Upper lobe of right lung (tissue), 1 donor: ENCODE results near the gene CTNNBL1. TPM values are rescaled to one million over a fixed set of nuclear protein-coding genes. Genes with fewer than 3 reads are reported as not detected.
A peak's percentile ranks its signal among the peaks of the same experiment; 100 is the strongest.

Experiments used
- ATAC-seq: fragments of 200-7000 bp; cut with Tn5 transposase; one replicate; pipeline ENCODE4 v1.9.1; 2020; ENCODE audit warnings: mild to moderate bottlenecking, moderate library complexity
- DNase-seq: peaks from one replicate; pipeline ENCODE4 v3.0.0-alpha.2; 2020
- H3K27ac ChIP-seq: fragments of 200-600 bp; one replicate; pipeline ENCODE4 v1.8.0; 2022
- H3K27me3 ChIP-seq: fragments of 200-600 bp; one replicate; pipeline ENCODE4 v1.8.0; 2022; ENCODE audit warnings: mild to moderate bottlenecking
- H3K36me3 ChIP-seq: fragments of 200-600 bp; one replicate; pipeline ENCODE4 v1.8.0; 2022
- H3K4me1 ChIP-seq: fragments of 200-600 bp; one replicate; pipeline ENCODE4 v1.8.0; 2022
- H3K4me3 ChIP-seq: fragments of 200-600 bp; one replicate; pipeline ENCODE4 v1.8.0; 2022; ENCODE audit warnings: mild to moderate bottlenecking
- H3K9me3 ChIP-seq: fragments of 200-600 bp; one replicate; pipeline ENCODE4 v1.8.0; 2022
- intact Hi-C: fragments of 100-400 bp; cut with DNase I; formaldehyde crosslinking; loops from one replicate; pipeline ENCODE4 v1.11.0; 2022
- total RNA-seq: library from RNA; stranded (reverse); fragmentation: NEBNext Ultra II Directional; extraction: Animal tissue kit (Norgen Biotek cat#: 25700); gene quantifications from one replicate; pipeline ENCODE4 v1.2.1, GENCODE V29; 2021
- TF ChIP-seq, protein P1 (sequence below): fragments of 200-600 bp; IDR thresholded peaks from one replicate; pipeline ENCODE4 v1.8.0; 2022; ENCODE audit warnings: antibody characterized with exemption
- donor health status: DM: no; HTN: yes; CAD: no; lungs with severe emphysema.

CTNNBL1 gene
- total RNA-seq, 1 donor from 2014 or later: 52.8 TPM

DNA sequence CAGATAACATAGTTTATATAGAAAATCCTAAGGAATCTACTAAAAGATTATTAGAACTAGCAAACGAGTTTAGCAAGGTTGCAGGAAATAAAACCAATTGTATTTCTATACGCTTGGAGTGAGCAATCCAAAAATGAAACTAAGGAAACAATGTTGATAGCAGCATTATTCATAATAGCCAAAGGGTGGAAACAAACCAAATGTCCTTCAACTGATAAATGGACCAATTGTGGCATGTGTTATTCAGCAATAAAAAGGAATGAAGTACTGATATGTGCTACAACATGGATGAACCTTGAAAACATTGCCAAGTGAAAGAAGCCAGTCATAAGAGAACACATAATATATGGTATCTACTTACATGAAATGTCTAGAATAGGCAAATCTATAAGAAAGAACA lies 108.1 kb downstream of the CTNNBL1 start:
- intact Hi-C loops: no loop called here
- no peak overlapping the region for H3K4me3 ChIP-seq
- H3K27me3 ChIP-seq: no peaks in the 10 kb centered on the region
- H3K4me1 ChIP-seq: no peaks in the 10 kb centered on the region
- H3K9me3 ChIP-seq: no peaks in the 10 kb centered on the region
- ATAC-seq (no peak), DNase-seq (no peak)
- no peak overlapping the region for H3K27ac ChIP-seq
- peaks cover 40% of the 10 kb centered on the region for H3K36me3 ChIP-seq
- TF ChIP-seq, protein P1, sequence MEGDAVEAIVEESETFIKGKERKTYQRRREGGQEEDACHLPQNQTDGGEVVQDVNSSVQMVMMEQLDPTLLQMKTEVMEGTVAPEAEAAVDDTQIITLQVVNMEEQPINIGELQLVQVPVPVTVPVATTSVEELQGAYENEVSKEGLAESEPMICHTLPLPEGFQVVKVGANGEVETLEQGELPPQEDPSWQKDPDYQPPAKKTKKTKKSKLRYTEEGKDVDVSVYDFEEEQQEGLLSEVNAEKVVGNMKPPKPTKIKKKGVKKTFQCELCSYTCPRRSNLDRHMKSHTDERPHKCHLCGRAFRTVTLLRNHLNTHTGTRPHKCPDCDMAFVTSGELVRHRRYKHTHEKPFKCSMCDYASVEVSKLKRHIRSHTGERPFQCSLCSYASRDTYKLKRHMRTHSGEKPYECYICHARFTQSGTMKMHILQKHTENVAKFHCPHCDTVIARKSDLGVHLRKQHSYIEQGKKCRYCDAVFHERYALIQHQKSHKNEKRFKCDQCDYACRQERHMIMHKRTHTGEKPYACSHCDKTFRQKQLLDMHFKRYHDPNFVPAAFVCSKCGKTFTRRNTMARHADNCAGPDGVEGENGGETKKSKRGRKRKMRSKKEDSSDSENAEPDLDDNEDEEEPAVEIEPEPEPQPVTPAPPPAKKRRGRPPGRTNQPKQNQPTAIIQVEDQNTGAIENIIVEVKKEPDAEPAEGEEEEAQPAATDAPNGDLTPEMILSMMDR: no peak

DNA sequence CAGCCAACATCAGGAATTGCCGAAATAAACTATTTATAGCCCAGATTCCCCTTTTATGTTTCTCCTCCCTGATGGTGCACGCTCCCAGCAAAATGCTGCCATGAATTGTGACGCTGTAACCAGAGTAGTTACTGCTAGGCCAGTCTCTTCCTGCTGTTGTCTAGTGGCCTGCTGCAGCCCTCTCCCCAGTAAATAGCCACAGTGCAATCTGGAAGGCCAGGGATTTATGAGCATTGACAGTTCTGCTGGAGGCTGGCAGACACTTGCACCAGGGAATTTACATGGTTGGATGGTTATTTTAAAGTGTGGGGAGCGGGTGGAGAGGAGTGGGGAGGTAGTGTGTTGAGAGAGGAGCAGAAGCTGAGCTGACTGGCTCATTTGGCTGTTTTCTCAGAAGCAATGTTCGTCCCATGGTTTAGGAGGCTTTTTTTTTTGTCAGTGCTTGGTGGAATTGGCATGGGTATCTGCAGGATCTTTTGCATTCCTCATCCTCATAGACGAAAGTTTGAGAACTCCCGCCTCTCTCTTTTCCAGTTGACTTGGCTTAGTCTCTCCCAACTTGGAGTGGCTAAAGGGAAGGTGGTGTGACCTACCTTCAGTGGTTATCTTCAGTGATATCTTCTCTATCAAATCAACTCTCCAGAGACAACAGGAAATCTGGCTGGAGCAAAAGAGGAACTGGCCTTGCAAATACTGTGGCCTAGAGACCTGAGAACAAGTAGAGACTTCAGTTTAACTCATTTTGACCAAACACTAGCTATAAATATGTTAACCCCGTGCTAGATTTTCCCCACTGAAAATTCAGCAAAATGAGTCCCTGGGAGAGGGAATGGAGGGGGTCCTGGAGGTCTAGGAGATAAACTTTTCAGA lies 109.8 kb downstream of the CTNNBL1 start:
- TF ChIP-seq, protein P1: no peak
- H3K27ac ChIP-seq: no peak overlapping the region
- H3K9me3 ChIP-seq: no peaks in the 10 kb centered on the region
- H3K36me3 ChIP-seq: peaks cover 34% of the 10 kb centered on the region
- H3K27me3 ChIP-seq: no peaks in the 10 kb centered on the region
- no peak for ATAC-seq
- H3K4me1 ChIP-seq: no peaks in the 10 kb centered on the region
- no peak for DNase-seq
- intact Hi-C loops: no loop called here
- H3K4me3 ChIP-seq: no peak overlapping the region

DNA sequence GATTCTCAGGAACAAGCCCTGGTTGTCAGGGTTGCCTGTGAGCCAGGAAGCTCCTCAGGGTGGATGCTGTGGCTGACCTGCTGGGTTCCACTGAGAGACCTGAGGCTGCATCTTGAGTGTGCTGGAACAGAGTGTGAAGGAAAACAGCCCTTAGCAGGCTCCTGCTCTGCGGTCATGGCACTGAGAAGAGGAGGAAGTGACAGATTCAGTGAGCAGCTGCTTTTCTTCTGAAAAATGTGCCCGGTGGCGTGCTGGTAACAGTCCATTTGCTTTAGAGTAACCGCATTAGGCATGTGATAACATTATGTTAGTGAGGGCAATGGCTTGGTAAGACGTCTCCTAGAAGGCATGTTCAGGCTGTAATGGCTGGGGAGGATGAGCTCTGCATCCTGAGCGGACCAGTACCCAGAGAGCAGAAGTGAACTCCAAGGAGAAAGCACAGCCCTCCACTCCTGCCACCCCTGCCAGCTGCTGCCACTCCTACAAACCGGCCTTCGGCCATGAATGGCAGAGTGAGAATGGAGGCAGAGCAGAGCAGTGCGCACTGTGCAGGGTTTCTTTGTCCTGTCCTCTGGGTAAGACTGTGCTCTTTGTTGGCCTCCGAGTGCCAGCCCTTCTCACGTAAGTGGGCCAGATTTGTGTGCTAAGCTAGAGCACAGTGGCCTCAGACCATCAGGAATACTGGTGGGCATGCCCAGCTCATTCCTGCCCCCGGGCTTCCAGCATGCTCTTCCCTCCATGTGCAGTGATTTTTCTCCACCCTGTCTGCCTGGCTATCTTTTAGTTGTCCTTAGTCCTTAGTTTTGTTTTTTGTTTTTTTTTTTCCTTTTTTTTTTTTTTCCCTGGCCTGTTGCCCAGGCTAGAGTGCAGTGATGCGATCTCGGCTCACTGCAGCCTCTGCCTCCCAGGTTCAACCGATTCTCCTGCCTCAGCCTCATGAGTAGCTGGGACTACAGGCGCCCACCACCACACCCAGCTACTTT lies 111.0 kb downstream of the CTNNBL1 start:
- intact Hi-C loops: no loop called here
- Histone ChIP-seq H3K9me3 (no peaks in the 10 kb centered on the region), H3K27ac (no peak overlapping the region), H3K36me3 (peaks cover 26% of the 10 kb centered on the region), H3K27me3 (no peaks in the 10 kb centered on the region), H3K4me1 (no peaks in the 10 kb centered on the region), H3K4me3 (no peak overlapping the region)
- ATAC-seq (peak; percentile 43), DNase-seq (no peak)
- TF ChIP-seq, protein P1: no peak

DNA sequence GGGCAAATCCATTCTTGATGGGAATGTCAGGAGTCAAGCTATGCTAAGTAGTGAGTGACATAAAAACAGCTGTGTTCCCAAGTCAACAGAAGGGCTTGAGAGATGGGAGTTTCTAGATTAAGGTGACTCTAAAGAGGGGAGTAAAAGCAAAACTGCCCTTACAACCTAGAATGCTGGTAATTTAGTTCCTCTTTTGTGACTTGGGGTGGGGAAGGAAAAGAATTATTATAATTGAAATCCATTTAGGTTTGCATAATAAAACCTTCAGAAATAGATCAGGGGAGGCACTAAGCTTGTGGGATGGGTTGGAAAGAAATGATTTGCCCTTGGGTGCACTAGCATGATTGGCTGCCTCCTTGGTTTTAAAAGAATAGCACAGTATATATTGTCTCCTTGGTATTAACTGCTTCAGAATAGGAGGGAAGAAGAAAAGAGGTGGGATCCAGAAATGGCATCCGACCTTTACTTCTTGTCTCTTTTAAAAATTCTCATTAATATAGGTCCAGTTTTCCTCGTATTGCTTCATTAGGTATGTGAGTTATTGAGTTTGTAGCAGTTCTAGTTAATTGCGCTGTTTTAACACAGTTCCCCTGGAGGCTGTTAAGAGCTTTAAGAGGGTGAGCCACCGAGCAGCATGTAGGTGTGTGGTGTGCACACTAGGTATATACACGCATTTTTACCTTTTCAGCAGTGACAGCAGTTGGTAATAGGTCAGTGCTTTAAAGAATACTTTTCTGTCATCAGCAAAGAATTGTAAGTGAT lies 113.8 kb downstream of the CTNNBL1 start:
- no peaks in the 10 kb centered on the region for H3K27me3 ChIP-seq
- ATAC-seq (no peak), DNase-seq (no peak)
- H3K36me3 ChIP-seq: peaks cover 24% of the 10 kb centered on the region
- H3K9me3 ChIP-seq: no peaks in the 10 kb centered on the region
- TF ChIP-seq, protein P1: no peak
- no peak overlapping the region for H3K27ac ChIP-seq
- intact Hi-C loops: no loop called here
- no peaks in the 10 kb centered on the region for H3K4me1 ChIP-seq
- H3K4me3 ChIP-seq: no peak overlapping the region
